Endothelial cell of umbilical vein (primary cell): ENCODE results near the gene SLTM. TPM values are rescaled to one million over a fixed set of nuclear protein-coding genes. Genes with fewer than 3 reads are reported as not detected.

ENCODE experiments used
- BruUV-seq: library from RNA; stranded (reverse); fragments of 400-500 nt; replicated peaks from 2 replicates; lab custom pipeline; 2021; lab: Mats Ljungman, UMichigan
- CTCF ChIA-PET: fragments of 300-600, 350-600 bp; sonication (Branson Sonifier 250); formaldehyde crosslinking; loops from one replicate; lab custom pipeline; 2021; ENCODE audit warnings: antibody characterized with exemption, inconsistent platforms; lab: Charles Lee
- POLR2A ChIA-PET: fragments of 300-600, 350-600 bp; sonication (Branson Sonifier 250); formaldehyde crosslinking; loops from one replicate; lab custom pipeline; 2021; ENCODE audit warnings: antibody characterized with exemption, inconsistent platforms; lab: Charles Lee
- DNase-seq: peaks from one replicate; pipeline ENCODE4 v3.0.0-alpha.2; 2011; ENCODE audit warnings: low read depth, low spot score
- FAIRE-seq: peaks from 2 replicates; lab custom pipeline; 2011; peaks lifted over from hg19 to GRCh38; lab: Jason Lieb, UNC
- H2AFZ ChIP-seq: 2 replicates; pipeline ENCODE4 v1.6.0; 2012; ENCODE audit warnings: low read depth, low read length, control low read depth, inconsistent platforms
- H3K27ac ChIP-seq: 2 replicates; pipeline ENCODE4 v1.5.1; 2011; ENCODE audit warnings: low read depth, mild to moderate bottlenecking, control low read depth, low read length, moderate library complexity; ENCODE audit not compliant: insufficient read depth
- H3K27me3 ChIP-seq, 2 experiments: 2 replicates each; pipeline versions ENCODE4 v1.6.0 to v1.6.1; 2011; ENCODE audit warnings: low read length in 2 of 2, mixed read lengths in 1 of 2; ENCODE audit not compliant: control insufficient read depth in 2 of 2, insufficient read depth in 2 of 2
- H3K36me3 ChIP-seq, 2 experiments: 2 replicates in 1 of 2; 3 replicates in 1 of 2; pipeline ENCODE4 v1.5.1; 2011; ENCODE audit warnings: low read length in 2 of 2, mild to moderate bottlenecking in 1 of 2, moderate library complexity in 1 of 2; ENCODE audit not compliant: control insufficient read depth in 2 of 2, insufficient read depth in 2 of 2; ENCODE audit errors: extremely low read depth in 1 of 2
- H3K4me1 ChIP-seq: 3 replicates; pipeline ENCODE4 v1.5.1; 2011; ENCODE audit warnings: mild to moderate bottlenecking, low read length; ENCODE audit not compliant: control insufficient read depth, insufficient read depth; ENCODE audit errors: extremely low read depth
- H3K4me2 ChIP-seq: 2 replicates; pipeline ENCODE4 v1.6.1; 2011; ENCODE audit warnings: low read length, control low read depth, mixed read lengths; ENCODE audit not compliant: insufficient read depth
- H3K4me3 ChIP-seq, 3 experiments: fragments of 200-600 bp in 1 of 3; sonication (generic), shearing (Covaris generic) in 1 of 3; replicated peaks in 1 of 3; 2 replicates each; pipeline ENCODE4 v1.5.1; 2011 to 2016; ENCODE audit warnings: control low read depth in 3 of 3, low read length in 3 of 3, mild to moderate bottlenecking in 2 of 3, inconsistent platforms in 1 of 3, low read depth in 1 of 3, moderate library complexity in 1 of 3; ENCODE audit not compliant: insufficient read depth in 1 of 3
- H3K79me2 ChIP-seq: 2 replicates; pipeline ENCODE4 v1.6.0; 2012; ENCODE audit warnings: low read length, inconsistent platforms; ENCODE audit not compliant: control insufficient read depth, insufficient read depth
- H3K9ac ChIP-seq: replicated peaks from 2 replicates; pipeline ENCODE3; 2011; ENCODE audit warnings: low read length, control low read depth; ENCODE audit not compliant: insufficient read depth; ENCODE audit errors: extremely low read depth
- H3K9me1 ChIP-seq: replicated peaks from 3 replicates; pipeline ENCODE4 v1.6.0; 2011; ENCODE audit warnings: mild to moderate bottlenecking, low read length; ENCODE audit not compliant: control insufficient read depth, insufficient read depth; ENCODE audit errors: extremely low read depth
- H3K9me3 ChIP-seq: replicated peaks from 2 replicates; pipeline ENCODE4 v1.5.1; 2012; ENCODE audit warnings: low read length, inconsistent platforms; ENCODE audit not compliant: control insufficient read depth, insufficient read depth
- H4K20me1 ChIP-seq: replicated peaks from 2 replicates; pipeline ENCODE3; 2011; ENCODE audit warnings: mild to moderate bottlenecking, low read length; ENCODE audit not compliant: control insufficient read depth, insufficient read depth; ENCODE audit errors: extremely low read depth
- CTCF ChIP-seq, 2 donors: IDR thresholded peaks; 1 replicate in 1 of 2; 2 replicates in 1 of 2; pipeline ENCODE4 v1.5.1; 2011; ENCODE audit warnings: low read length in 2 of 2, mild to moderate bottlenecking in 2 of 2, moderate library complexity in 2 of 2, control low read depth in 1 of 2, inconsistent platforms in 1 of 2, low read depth in 1 of 2; ENCODE audit not compliant: insufficient read depth in 1 of 2; ENCODE audit errors: extremely low read depth in 1 of 2
- EZH2 ChIP-seq: IDR thresholded peaks from 2 replicates; pipeline ENCODE4 v1.6.1; 2012; ENCODE audit warnings: borderline replicate concordance, low read depth, mild to moderate bottlenecking, moderate library complexity, low read length, inconsistent platforms; ENCODE audit not compliant: severe bottlenecking
- FOS ChIP-seq: IDR thresholded peaks from 2 replicates; pipeline ENCODE4 v1.6.1; 2011; ENCODE audit warnings: mild to moderate bottlenecking, low read length, moderate library complexity, borderline replicate concordance; ENCODE audit not compliant: insufficient read depth
- GATA2 ChIP-seq: IDR thresholded peaks from 2 replicates; pipeline ENCODE4 v1.7.0; 2011; ENCODE audit warnings: low read depth, mild to moderate bottlenecking, moderate library complexity, mixed read lengths, low read length; ENCODE audit not compliant: insufficient read length, insufficient read depth
- JUN ChIP-seq: IDR thresholded peaks from 2 replicates; pipeline ENCODE4 v1.6.1; 2011; ENCODE audit warnings: borderline replicate concordance, low read depth; ENCODE audit not compliant: insufficient read length, insufficient read depth
- MAX ChIP-seq: IDR thresholded peaks from 2 replicates; pipeline ENCODE4 v1.6.1; 2011; ENCODE audit not compliant: insufficient read depth, insufficient read length
- MYC ChIP-seq: IDR thresholded peaks from one replicate; pipeline ENCODE4 v1.6.1; 2011; ENCODE audit warnings: mild to moderate bottlenecking, low read depth, low read length
- POLR2A ChIP-seq: IDR thresholded peaks from 2 replicates; pipeline ENCODE4 v1.6.1; 2012; ENCODE audit warnings: low read depth, mild to moderate bottlenecking, control low read depth, low read length
- POLR2AphosphoS5 ChIP-seq: IDR thresholded peaks from 2 replicates; pipeline ENCODE4 v1.6.1; 2012; ENCODE audit warnings: low read depth, mild to moderate bottlenecking, control low read depth, low read length, moderate library complexity; ENCODE audit not compliant: insufficient read depth
- dilution Hi-C: fragments of 300-500 bp; cut with MboI; formaldehyde crosslinking; loops from one replicate; pipeline ENCODE4 v1.15.0; 2019; ENCODE audit warnings: low sequenced_read_pairs; ENCODE audit not compliant: extremely low pct_ligation_motif_present
- intact Hi-C: fragments of 100-400 bp; cut with micrococcal nuclease; formaldehyde crosslinking; loops from one replicate; pipeline ENCODE4 v1.10.0; 2022
- polyA plus RNA-seq, 4 experiments: library from polyadenylated mRNA; depleted of rRNA in 3 of 4; stranded (reverse) in 3 of 4; unstranded in 1 of 4; fragments of >200 nt; gene quantifications; 2 replicates each; pipeline versions ENCODE4 v1.2.1 to v1.2.3, GENCODE V29; 2011 to 2012; ENCODE audit warnings: missing spikeins in 1 of 4
- total RNA-seq: library from RNA; stranded (reverse); gene quantifications from 2 replicates; pipeline ENCODE4 v1.2.3, GENCODE V29; 2021

SLTM gene
- total and polyA plus RNA-seq, 2 donors (not counting 3 experiments of a cell fraction or from before 2014, with no cell fraction given), result 28.1 to 93.0 TPM

GRCh38 chr15:58908550-58909309 lies 24.7 kb downstream of the SLTM start:
- ChIA-PET CTCF (interaction anchor here (0.9 kb wide), 1 partner anchor 16 kb away, joined by 3 read pairs; no protein-coding TSS in a partner anchor), POLR2A (interaction anchor here (0.7 kb wide), 1 partner anchor 19 kb away, joined by 8 read pairs; no protein-coding TSS in a partner anchor)
- BruUV-seq, result no TSS peak
- Histone ChIP-seq H3K9ac (no peak overlapping the region), H3K4me1 (no peaks in the 10 kb centered on the region), H3K9me1 (no peaks in the 10 kb centered on the region), H3K4me2 (no peak overlapping the region), H3K27me3 (no peaks in the 10 kb centered on the region), H3K9me3 (no peaks in the 10 kb centered on the region), H2AFZ (no peak overlapping the region), H3K36me3 (peaks cover 0 to 7% of the 10 kb centered on the region in 2 experiments), H3K4me3 (no peak overlapping the region), H3K79me2 (peaks cover 26% of the 10 kb centered on the region), H3K27ac (no peak overlapping the region), H4K20me1 (peaks cover 2% of the 10 kb centered on the region)
- TF ChIP-seq JUN (no peak), POLR2AphosphoS5 (no peak), MAX (no peak), CTCF (IDR thresholded peaks at IDR 0.05; ENCODE audit: extremely low read depth in 1 of 2, insufficient read depth in 1 of 2, low read depth in 1 of 2, low read length in 2 of 2) (no peak), FOS (no peak), GATA2 (no peak), EZH2 (no peak), POLR2A (no peak), MYC (no peak)
- dilution Hi-C loops, result no loop called here
- no peak for FAIRE-seq
- intact Hi-C loops, result no loop called here
- DNase-seq, result no peak
